Esophagus muscularis mucosa (tissue), 4 donors: ENCODE data around the gene SPEM3.

ENCODE experiments used
- EP300 ChIP-seq: sonication (generic); formaldehyde crosslinking; IDR thresholded peaks from one replicate; pipeline ENCODE4 v1.6.1; 2017; ENCODE audit warnings: antibody characterized with exemption
- POLR2A ChIP-seq: fragments of 450-650 bp; IDR thresholded peaks from one replicate; pipeline ENCODE4 v1.6.1; 2017; ENCODE audit warnings: antibody characterized with exemption, moderate library complexity, mild to moderate bottlenecking, low read depth
- POLR2AphosphoS5 ChIP-seq, 2 donors: sonication (generic); formaldehyde crosslinking; IDR thresholded peaks; one replicate each; pipeline ENCODE4 v1.6.1; 2017; ENCODE audit warnings: antibody characterized with exemption in 2 of 2
- TF ChIP-seq, protein P1 (sequence below), 3 experiments: fragments of 200-600 bp in 2 of 3; fragments of 450-650 bp in 1 of 3; sonication (generic) in 2 of 3; IDR thresholded peaks; one replicate each; pipeline ENCODE4 v1.5.1; 2017 to 2019; ENCODE audit warnings: antibody characterized with exemption in 3 of 3, mild to moderate bottlenecking in 2 of 3, moderate library complexity in 1 of 3

DNA sequence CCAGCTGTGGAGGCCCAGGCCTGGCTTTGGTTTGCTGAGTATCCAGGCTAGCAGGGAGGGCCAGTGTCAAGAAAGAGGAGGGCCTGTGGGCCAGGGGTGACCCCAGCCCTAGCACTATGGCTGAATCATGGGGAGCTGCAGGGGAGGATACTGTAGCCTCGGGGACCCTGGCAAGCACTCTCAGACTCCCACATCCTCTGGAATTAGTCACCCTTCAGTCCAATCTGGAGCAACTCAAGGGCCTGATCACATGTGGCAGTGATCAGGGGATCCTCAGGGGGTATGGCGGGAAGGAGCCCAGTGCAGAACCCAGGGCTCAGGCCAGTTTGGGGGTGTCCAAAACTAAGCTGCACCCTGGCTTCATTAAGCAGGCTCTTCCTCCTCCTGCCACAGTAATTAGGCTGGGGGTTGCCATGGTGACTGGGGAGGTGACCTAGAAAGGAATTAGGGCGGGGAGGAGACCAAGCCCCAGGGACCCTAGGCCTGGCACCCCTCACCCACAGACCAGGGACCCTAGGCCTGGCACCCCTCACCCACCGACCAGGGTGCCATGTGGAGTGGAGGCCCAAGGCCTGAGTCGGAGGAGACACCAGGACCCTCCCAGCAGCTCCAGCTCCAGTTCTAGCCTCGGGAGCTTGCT, 15.2 kb upstream of the SPEM3 start:
- TF ChIP-seq, protein P1, sequence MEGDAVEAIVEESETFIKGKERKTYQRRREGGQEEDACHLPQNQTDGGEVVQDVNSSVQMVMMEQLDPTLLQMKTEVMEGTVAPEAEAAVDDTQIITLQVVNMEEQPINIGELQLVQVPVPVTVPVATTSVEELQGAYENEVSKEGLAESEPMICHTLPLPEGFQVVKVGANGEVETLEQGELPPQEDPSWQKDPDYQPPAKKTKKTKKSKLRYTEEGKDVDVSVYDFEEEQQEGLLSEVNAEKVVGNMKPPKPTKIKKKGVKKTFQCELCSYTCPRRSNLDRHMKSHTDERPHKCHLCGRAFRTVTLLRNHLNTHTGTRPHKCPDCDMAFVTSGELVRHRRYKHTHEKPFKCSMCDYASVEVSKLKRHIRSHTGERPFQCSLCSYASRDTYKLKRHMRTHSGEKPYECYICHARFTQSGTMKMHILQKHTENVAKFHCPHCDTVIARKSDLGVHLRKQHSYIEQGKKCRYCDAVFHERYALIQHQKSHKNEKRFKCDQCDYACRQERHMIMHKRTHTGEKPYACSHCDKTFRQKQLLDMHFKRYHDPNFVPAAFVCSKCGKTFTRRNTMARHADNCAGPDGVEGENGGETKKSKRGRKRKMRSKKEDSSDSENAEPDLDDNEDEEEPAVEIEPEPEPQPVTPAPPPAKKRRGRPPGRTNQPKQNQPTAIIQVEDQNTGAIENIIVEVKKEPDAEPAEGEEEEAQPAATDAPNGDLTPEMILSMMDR (IDR thresholded peaks at IDR 0.05) = no peak
- TF ChIP-seq POLR2A = no peak
- no peak for TF ChIP-seq POLR2AphosphoS5 (IDR thresholded peaks at IDR 0.05)
- no peak for TF ChIP-seq EP300
